ENCODE results near the gene CNTN4.

DNA sequence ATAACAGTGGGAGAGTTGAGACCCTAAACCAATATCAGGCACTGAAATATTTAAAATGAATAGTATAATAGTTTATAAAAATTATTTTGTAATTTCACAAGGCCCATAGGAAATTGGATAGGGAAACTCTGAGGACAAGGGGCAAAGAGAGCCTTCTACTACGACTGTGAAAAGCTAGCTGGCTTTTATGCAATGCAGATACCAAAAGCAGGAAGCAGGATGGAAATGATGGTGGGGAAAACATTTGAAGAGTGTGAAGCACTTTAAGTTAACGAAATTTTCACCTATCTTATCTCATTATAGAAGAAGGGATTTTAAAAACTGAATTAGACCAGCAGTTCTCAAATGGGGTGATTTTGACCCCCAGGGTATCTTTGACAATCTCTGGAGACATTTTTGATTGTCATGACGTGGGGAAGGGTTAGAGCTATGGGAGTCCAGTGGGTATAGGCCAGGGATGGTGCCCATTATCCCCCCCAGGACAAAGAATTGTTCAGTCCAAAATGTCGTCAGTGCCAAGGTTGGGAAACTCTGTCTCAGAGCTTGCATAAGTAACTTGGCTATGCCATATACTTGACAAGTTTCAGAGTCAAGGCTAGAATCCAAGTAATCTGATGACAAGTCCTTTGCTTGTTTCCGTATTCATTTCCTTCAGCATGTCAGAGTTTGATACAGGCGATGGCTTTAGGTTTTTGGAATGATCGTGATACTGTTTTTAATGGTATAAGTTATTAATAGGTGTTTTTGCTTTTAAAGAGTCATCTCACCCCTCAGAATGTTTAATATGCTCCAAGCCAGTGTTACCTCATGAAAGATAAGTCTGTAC lies 885.6 kb downstream of the CNTN4 start:
- TF ChIP-seq, protein P1, sequence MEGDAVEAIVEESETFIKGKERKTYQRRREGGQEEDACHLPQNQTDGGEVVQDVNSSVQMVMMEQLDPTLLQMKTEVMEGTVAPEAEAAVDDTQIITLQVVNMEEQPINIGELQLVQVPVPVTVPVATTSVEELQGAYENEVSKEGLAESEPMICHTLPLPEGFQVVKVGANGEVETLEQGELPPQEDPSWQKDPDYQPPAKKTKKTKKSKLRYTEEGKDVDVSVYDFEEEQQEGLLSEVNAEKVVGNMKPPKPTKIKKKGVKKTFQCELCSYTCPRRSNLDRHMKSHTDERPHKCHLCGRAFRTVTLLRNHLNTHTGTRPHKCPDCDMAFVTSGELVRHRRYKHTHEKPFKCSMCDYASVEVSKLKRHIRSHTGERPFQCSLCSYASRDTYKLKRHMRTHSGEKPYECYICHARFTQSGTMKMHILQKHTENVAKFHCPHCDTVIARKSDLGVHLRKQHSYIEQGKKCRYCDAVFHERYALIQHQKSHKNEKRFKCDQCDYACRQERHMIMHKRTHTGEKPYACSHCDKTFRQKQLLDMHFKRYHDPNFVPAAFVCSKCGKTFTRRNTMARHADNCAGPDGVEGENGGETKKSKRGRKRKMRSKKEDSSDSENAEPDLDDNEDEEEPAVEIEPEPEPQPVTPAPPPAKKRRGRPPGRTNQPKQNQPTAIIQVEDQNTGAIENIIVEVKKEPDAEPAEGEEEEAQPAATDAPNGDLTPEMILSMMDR (IDR thresholded peaks at IDR 0.05) = no peak
- TF ChIP-seq EZH2 (IDR thresholded peaks at IDR 0.05) = no peak
